AML-193 (cell line): Measurements from ENCODE around the gene SARDH.

Experiments used
- DNase-seq, 2 experiments: peaks; one replicate each; lab custom pipeline; 2025; lab: John Stamatoyannopoulos, UW

The SARDH gene

GRCh38 chr9:133715866-133716563 is 22.1 kb downstream of the SARDH start:
- DNase-seq, result no peak

GRCh38 chr9:133715295-133715865 is 22.8 kb downstream of the SARDH start:
- DNase-seq, result no peak

- DNase-seq, result no peak
These were observed 23.4 kb downstream of the SARDH start for GRCh38 chr9:133714606-133715294.

DNA sequence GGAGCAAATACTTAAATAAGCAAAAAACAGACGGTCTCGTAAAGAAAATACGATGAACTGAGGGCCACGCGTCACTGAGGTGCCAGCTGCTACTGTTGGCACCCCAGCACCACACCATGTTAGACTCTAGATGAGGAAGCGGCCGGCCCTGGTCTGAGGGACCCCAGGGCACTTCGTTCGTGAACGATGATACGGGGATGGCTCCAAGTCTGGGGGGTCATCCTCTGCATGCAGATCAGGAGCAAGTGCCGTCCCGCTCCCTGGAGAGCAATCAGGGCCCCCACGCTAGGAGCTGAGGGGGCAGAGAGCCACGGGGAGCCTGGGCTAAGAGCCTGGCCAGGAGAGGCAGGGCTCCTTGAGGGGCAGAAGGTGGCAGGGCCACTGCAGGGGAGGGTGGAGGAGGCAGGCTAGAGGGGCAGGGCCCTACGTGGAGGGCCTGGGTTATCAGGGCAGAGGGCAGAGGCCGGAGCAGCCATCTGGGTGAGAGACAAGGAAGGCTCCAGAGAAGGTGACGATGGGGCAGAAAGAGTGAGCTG is 24.1 kb downstream of the SARDH start:
- DNase-seq, result no peak

DNA sequence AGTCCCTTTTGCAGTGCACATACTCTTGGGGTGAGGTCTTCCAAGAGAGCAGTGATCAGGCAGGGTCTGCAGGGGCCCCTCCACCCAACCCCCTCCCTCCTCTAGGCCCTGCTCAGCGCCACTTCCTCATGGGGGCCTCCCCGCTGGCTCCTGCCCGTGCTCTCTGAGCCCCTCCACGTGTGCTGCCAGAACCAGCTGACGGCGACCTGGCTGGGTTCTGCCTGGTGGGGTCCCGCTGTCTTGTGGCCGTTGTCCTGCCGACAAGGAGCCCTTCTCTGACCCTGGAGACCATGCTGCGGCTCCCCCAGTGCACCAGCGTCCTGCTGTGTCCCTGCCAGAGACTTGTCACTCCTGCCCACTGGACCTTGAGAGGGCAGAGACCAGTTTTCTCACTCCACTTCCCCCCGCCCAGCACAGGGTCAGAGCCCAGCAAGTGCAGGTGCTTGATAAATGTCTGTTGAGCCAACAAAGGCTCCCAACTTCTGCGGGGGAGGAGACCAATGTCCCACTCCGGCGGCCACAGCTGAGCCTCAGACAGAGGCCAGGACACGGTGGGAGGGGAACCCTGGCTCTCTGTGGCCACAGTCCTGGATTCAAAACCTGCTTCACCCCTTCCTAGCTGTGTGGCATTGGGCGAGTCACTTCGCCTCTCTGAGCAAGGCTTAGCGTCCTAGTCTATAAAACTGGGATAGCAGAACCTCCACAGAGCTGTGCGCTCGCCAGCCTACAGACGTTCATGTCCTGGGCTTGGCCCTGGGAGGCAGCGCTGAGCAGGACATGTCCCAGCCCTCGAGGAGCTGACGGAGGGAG is 24.8 kb downstream of the SARDH start:
- no peak for DNase-seq

DNA sequence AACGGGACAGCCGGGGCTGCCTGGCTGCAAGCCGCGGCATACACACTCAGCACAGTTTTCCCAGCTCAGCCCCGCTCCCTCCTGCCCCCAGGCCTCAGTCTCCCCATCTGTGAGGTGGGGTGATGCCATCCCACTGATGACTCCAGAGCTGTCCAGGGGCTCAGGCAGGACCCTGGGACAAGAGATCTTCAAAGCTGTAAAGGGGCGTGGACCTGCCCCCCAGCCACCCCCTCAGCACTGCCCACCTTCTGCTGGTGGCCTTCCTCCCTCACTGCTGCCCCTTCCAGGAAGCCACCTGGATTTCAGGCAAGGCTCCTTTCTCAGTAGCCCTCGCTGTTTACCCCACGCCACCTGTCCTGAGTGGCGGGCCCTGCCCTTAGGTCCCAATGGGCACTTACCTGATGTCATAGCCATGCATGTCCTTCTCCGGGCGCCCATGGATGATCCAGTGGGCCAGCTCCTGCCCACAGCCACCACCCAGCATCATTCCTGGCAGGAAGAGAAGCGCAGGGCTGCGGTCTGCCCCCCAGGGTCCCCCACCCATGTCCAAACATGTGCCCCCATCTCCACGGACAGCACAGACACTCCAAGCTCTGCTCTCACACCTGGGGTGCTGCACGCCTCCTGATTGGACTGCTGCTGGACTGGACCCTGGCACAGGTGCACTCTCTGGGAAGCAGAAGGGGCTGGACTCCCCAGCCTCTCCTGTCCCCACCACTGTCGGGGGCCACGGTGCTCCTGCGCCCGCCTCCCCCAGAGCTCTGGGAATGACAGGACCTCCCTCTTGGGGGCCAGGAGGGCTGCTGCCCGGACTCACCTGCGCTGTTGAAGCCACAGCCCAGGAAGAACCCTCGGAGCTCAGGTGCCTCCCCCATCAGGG is 25.7 kb downstream of the SARDH start:
- DNase-seq, result no peak

- DNase-seq, result no peak
These were observed 26.5 kb downstream of the SARDH start for GRCh38 chr9:133711428-133712220.

DNA sequence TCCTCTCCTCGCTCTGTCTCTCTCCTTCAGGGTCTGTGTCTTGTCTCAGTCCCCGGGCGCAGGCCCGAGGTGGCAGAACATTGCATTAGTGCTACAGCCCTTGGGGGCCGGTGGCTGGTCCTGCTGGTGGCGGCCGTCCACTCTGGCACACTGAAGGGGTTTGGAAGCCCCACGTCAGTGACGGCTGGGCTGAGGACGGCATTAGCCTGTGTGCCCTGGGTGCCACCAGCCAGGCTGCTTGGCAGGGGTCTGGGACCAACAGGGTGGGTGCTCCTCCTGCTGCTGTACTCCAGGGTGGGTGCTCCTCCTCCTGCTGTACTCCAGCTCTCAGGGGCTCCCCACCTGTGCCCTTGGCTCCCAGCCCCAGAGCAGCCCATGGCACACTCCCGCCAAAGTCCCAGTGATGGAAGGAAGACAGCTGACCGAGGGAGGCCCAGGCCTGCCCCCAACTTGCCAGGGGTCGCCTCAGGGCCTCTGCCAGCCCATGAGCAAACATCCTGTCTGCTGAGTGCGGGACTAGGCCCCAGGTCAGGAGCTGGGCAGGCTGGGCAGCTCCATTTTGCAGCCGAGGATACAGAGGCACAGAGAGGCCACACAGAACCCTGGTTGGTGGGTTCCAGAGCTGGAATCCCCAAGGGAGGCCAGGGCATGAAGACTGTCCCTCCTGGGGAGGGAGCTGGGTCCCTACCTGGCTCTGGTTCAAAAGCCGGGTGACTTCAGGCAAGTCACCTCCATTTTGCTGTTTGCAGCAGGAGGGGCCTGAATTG is 27.3 kb downstream of the SARDH start:
- no peak for DNase-seq

- DNase-seq, result no peak
These were observed 28.2 kb downstream of the SARDH start for GRCh38 chr9:133709691-133710571.

DNA sequence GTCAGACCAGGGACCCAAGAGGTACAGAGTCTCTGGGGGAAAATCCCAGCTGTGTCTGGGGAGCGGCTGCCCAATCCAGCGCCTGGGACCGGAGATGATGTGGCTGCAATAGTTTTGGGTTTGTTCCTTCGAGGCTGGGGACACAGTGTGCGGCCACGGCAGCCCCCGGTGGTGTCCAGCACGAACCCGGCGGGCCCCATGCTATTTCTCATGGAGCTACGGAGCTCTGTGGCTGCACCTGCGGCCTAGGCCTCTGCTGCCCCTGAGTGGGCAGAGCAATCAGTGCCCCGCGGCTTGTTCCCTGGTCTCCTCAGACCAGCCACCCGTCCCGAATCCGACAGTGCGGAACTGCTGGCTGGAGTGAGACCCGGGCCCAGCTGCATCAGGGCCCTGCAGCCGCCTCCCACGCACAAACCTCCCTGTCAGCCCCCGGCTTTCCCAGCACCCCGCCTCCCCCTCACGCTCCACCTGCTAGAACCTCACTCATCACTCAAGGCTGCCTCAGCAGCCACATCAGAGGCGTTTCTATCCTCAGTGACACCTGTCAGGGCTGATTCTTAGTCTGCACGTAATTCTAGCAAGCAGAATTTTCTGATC is 29.0 kb downstream of the SARDH start:
- DNase-seq, result no peak

DNA sequence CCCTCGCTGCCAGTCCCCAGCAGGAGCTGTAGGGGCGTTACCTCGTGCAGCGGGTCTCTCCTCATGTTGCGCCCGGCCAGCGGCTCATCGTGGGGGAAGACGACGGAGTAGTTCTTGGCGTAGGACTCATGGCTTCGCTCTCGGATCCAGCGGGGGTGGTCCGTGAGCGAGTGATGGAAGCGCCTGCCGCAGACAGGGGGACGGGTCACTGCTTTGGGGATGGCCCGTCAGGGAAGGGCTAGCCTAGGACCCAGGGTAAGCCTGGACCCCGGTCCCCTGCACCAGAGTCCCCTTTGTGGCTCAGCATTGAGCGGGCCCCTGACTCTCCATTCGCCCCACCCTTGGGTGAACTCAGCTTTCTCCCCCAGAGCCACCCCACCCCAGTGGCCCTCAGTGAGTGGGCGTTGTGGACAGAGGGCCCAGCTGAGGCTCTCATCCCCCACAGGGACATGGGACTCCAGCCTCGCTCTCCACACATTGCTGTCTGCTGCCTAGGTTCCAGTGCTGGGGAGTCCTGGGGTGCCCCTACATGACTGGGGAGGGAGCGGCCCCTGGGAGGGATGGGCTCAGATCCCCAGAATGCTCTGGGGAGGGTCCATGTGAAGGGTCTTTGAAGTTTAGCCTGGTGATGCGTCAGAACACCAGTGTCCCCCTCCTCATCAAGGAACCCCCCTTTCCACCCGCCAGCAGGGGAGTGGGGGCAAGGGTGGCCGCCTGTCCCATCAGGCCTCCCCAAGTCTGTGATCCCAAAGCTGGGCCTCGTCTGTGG is 29.7 kb downstream of the SARDH start:
- DNase-seq, result no peak

DNA sequence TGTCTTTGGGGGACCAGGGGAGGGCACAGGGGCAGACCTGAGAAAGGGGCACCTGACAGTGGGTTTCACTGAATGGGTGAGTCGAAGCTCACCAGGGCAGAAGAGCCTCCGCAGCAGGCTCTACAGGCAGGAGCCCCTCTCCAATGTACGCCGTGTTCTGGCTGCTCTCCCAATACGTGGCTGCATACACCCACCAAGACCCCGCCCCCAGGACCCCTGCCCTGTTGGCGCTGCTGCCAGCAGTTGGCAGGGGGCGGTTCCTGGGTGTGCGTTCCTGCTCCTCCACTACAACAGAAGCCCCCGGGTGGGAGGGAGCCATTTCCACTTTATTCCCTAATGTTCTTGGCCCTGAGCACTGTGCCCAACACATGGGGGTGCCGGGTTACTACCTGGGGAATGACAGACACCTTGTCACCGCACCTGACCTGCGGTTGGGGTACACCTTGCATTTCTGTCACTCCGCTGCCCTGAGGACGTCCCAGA is 30.3 kb downstream of the SARDH start:
- DNase-seq, result no peak

DNA sequence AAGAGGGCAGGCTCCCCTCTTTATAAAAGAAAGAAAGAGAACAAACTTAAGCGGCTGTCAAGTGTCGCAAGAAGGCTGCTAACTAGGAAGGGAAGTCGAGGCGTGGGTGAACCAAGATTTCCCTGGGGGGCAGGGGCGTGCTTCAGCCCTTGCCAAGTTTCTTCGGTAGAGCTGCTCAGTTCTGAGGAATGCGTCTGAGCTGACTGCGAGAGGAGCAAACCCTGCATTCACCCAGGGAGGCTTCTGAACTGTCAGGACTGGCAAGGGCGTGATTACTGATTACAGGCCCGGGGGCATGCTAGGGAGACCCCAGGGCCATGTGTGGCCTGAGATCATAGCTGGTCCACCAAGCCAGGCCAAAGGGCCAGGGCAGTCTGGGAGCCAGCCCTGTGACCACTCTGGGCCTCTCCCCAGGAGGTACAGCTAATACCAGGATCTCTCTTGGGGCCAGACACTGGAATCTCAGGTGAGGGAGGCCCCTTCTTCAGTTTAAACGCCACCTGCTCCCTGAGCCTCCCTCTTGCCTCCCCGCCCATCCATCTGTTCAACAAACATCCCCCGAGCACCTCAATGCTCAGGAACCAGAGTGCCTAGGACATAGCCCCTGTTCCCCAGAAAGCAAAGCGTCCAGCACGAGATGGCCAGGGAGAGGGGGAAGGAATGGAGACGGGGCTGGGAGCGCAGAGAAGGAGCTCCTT is 30.9 kb downstream of the SARDH start:
- DNase-seq, result no peak

- no peak for DNase-seq
These were observed 31.7 kb downstream of the SARDH start for GRCh38 chr9:133706307-133707050.

- no peak for DNase-seq
These were observed 32.6 kb downstream of the SARDH start for GRCh38 chr9:133705576-133705975.

DNA sequence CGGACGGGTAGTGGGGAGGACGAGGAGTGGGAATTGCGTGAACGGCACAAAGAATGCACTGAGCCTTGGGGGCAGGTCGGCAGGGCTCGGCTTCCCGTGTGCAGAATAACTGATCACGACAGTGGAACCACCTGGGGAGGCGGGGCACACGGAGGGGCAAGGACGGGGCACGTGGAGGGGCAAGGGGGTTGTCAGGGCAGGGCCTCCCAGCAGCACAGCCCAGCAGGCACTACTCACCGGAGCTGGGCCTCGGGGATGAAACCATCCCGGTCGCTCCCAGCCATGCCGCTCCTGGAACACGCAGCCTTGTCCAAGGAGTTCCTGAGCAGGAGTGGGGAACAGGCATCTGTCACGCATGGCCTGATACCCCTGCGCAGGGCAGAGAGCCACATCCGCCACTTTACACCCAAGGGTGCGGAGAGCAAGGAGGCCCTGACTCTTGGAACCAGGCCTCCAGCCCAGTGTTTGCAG is 33.4 kb downstream of the SARDH start:
- no peak for DNase-seq
